ES-I3 (cell line): Measurements from ENCODE around the gene BDKRB2.

Experiments used
- H3K36me3 ChIP-seq: 2 replicates; pipeline ENCODE4 v1.6.1; 2013; ENCODE audit warnings: mild to moderate bottlenecking, low read length, control low read depth, moderate library complexity; ENCODE audit not compliant: insufficient read depth
- H3K4me1 ChIP-seq: 2 replicates; pipeline ENCODE4 v1.6.1; 2013; ENCODE audit warnings: mild to moderate bottlenecking, control low read depth, low read length; ENCODE audit not compliant: insufficient read depth
- H3K9ac ChIP-seq: 2 replicates; pipeline ENCODE4 v1.6.1; 2013; ENCODE audit warnings: low read depth, mild to moderate bottlenecking, low read length, moderate library complexity
- H3K9me3 ChIP-seq: 2 replicates; pipeline ENCODE4 v1.6.1; 2013; ENCODE audit warnings: mild to moderate bottlenecking, low read length, moderate library complexity; ENCODE audit not compliant: control insufficient read depth, insufficient read depth

The BDKRB2 gene

DNA sequence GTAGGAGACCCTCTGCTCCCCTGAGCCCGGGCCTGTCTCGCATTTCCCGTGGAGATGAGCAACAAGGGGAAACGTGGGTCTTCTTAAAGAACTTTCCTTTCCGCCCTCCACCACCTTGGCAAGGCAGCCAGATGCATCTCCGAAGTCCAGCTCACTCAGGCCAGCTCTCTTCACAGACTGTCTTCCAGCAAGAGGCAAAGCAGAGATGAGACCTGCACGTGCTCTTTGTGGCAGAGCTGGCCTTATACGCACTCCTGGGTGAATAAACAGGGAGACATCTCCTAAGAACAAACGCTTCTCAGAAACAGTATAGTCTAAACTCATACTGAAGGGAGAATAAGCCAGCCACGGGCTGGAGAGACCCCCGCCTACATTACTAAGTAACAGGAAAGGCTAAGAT lies 50.0 kb downstream of the BDKRB2 start:
- Histone ChIP-seq H3K9ac (no peak overlapping the region), H3K9me3 (no peaks in the 10 kb centered on the region; the same call in 1 of the 2 replicates), H3K36me3 (no peaks in the 10 kb centered on the region), H3K4me1 (peaks cover 10% of the 10 kb centered on the region; the same call in 1 of the 2 replicates)

GRCh38 chr14:96255501-96256366 lies 51.1 kb downstream of the BDKRB2 start, which contains the start of gene BDKRB1:
BDKRB1 (plus strand) TSS chr14:96256210; CDS start chr14:96263683, 7,473 bp downstream.
- H3K4me1 ChIP-seq, result peaks cover 10% of the 10 kb centered on the region; the same call in 1 of the 2 replicates
- H3K36me3 ChIP-seq, result no peaks in the 10 kb centered on the region
- H3K9me3 ChIP-seq, result no peaks in the 10 kb centered on the region; the same call in 1 of the 2 replicates
- H3K9ac ChIP-seq, result no peak within 1 kb of the TSS

GRCh38 chr14:96256407-96256806 lies 51.8 kb downstream of the BDKRB2 start:
- H3K4me1 ChIP-seq, result peaks cover 10% of the 10 kb centered on the region; the same call in 1 of the 2 replicates
- no peak overlapping the region for H3K9ac ChIP-seq
- H3K9me3 ChIP-seq, result no peaks in the 10 kb centered on the region; the same call in 1 of the 2 replicates
- H3K36me3 ChIP-seq, result no peaks in the 10 kb centered on the region

GRCh38 chr14:96257056-96257455 lies 52.4 kb downstream of the BDKRB2 start:
- Histone ChIP-seq H3K9me3 (no peaks in the 10 kb centered on the region; the same call in 1 of the 2 replicates), H3K9ac (no peak overlapping the region), H3K36me3 (no peaks in the 10 kb centered on the region), H3K4me1 (peaks cover 10% of the 10 kb centered on the region; the same call in 1 of the 2 replicates)

DNA sequence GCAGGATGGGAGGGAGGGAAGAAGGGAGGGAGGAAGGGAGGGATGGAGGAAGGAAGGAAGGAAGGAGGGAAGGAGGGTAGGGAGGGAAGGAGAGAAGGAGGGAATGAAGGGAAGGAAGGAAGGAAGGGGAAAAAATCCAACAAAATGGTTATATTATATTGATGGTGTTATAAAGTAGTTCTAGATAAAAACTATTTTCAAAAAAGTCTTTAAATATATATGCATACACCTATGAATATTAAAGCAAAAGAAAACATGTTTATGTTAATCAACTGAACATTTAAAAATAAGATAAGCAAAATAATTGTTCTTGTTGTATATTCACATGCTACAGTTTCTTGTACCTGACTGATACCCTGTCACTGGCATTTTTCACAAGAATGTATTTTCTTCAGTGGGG lies 53.3 kb downstream of the BDKRB2 start:
- H3K36me3 ChIP-seq, result no peaks in the 10 kb centered on the region
- H3K9me3 ChIP-seq, result no peaks in the 10 kb centered on the region; the same call in 1 of the 2 replicates
- peaks cover 8% of the 10 kb centered on the region; the same call in 1 of the 2 replicates for H3K4me1 ChIP-seq
- H3K9ac ChIP-seq, result no peak overlapping the region

GRCh38 chr14:96260341-96260821 lies 55.7 kb downstream of the BDKRB2 start:
- no peaks in the 10 kb centered on the region; the same call in 1 of the 2 replicates for H3K9me3 ChIP-seq

GRCh38 chr14:96261053-96261452 lies 56.4 kb downstream of the BDKRB2 start:
- Histone ChIP-seq H3K9ac (no peak overlapping the region), H3K4me1 (no peaks in the 10 kb centered on the region), H3K9me3 (no peaks in the 10 kb centered on the region; the same call in 1 of the 2 replicates), H3K36me3 (no peaks in the 10 kb centered on the region)

More at GRCh38 chr14:96260341-96260821, 55.7 kb downstream of the BDKRB2 start:
- H3K36me3 ChIP-seq, result no peaks in the 10 kb centered on the region
- no peak overlapping the region for H3K9ac ChIP-seq
- H3K4me1 ChIP-seq, result no peaks in the 10 kb centered on the region

- Histone ChIP-seq H3K36me3 (no peaks in the 10 kb centered on the region), H3K4me1 (no peaks in the 10 kb centered on the region), H3K9me3 (no peaks in the 10 kb centered on the region; the same call in 1 of the 2 replicates), H3K9ac (no peak overlapping the region)
These were observed 57.4 kb downstream of the BDKRB2 start for GRCh38 chr14:96261772-96262655.

GRCh38 chr14:96263347-96264199 lies 58.9 kb downstream of the BDKRB2 start:
- Histone ChIP-seq H3K4me1 (no peaks in the 10 kb centered on the region; the same call in 1 of the 2 replicates), H3K36me3 (no peaks in the 10 kb centered on the region), H3K9me3 (no peaks in the 10 kb centered on the region; the same call in 1 of the 2 replicates), H3K9ac (no peak overlapping the region)

GRCh38 chr14:96264200-96264553 lies 59.5 kb downstream of the BDKRB2 start:
- Histone ChIP-seq H3K9me3 (no peaks in the 10 kb centered on the region; the same call in 1 of the 2 replicates), H3K9ac (no peak overlapping the region), H3K4me1 (no peaks in the 10 kb centered on the region; the same call in 1 of the 2 replicates), H3K36me3 (no peaks in the 10 kb centered on the region)

- no peaks in the 10 kb centered on the region; the same call in 1 of the 2 replicates for H3K9me3 ChIP-seq
- no peaks in the 10 kb centered on the region for H3K36me3 ChIP-seq
- no peak overlapping the region for H3K9ac ChIP-seq
- H3K4me1 ChIP-seq, result no peaks in the 10 kb centered on the region; the same call in 1 of the 2 replicates
These were observed 60.2 kb downstream of the BDKRB2 start for GRCh38 chr14:96264853-96265252.

DNA sequence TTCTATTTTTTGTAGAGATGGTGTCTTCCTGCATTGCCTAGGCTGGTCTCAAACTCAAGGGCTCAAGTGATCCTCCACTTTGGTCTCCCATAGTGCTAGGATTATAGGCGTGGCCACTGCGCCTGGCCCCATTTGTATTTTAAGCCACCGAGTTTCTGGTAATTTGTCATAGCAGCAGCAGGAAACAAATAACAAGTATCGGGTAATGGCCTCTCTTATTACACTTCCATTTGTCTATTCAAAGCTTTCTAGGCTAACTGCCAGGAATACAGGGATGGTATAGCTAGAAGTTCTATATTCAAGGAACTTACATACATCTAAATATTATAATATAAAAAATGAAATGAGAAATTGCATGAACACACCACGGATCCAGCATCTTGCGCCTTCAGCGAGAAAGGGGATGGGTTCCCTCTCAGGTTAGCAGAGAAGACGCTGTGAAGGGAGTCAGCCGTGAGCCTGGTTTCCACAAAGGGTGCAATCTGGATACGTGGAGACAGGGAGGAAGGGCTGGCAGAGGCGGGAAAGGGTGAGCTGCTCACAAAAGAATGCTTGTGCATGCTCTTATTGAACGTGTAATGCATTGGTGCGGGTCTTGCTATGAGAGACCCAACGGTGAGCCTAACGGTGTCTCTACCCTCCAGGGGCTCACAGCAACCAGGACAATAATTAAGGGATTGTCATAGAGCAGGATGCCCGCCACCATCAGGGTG lies 60.9 kb downstream of the BDKRB2 start:
- Histone ChIP-seq H3K9me3 (no peaks in the 10 kb centered on the region), H3K9ac (no peak overlapping the region), H3K36me3 (no peaks in the 10 kb centered on the region), H3K4me1 (no peaks in the 10 kb centered on the region; the same call in 1 of the 2 replicates)

DNA sequence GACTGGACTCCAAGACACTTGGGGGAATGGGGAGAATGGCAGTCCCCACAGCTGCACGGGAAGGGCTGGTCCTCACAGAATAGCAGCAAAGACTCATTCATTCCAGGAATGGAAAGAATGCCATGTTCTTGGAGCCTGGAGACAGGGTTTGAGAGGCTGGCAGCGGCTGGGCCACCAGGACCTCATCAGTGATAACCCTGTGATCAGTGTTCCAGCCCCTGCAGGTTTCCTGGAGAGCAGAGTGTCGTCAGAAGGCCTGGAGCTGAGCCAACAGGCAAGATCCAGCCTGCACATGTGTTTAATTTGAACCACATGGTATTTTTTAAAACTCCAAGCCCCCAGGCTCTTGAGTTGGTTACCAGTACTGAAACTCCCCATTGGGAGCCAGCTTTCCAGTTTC lies 62.7 kb downstream of the BDKRB2 start:
- H3K9ac ChIP-seq, result no peak overlapping the region
- no peaks in the 10 kb centered on the region; the same call in 1 of the 2 replicates for H3K4me1 ChIP-seq
- no peaks in the 10 kb centered on the region for H3K36me3 ChIP-seq

More for the DNA sequence above, 62.7 kb downstream of the BDKRB2 start:
- peaks cover 3% of the 10 kb centered on the region; the same call in 1 of the 2 replicates for H3K9me3 ChIP-seq
